ENCODE data around the gene IARS1. TPM values are rescaled to one million over a fixed set of nuclear protein-coding genes. Genes with fewer than 3 reads are reported as not detected.

Gene IARS1
- total RNA-seq, 2 experiments from 2014 or later = 330 to 352 TPM

DNA sequence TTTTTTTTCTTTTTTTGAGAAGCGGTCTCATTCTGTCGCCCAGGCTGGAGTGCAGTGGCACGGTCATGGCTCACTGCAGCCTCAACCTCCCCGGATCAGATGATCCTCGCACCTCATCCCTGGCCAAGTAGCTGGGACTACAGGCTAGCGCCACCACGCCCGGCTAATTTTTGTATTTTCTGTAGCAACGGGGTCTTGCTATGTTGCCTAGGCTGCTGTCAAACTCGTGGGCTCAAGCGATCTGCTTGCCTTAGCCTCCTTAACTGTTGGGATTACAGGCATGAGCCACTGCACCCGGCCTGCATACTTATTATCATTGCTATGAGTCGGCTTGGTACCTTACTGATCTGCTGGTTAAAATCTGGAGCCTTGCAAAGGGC lies 790 bp upstream of the IARS1 start:
- TF ChIP-seq, protein P1, sequence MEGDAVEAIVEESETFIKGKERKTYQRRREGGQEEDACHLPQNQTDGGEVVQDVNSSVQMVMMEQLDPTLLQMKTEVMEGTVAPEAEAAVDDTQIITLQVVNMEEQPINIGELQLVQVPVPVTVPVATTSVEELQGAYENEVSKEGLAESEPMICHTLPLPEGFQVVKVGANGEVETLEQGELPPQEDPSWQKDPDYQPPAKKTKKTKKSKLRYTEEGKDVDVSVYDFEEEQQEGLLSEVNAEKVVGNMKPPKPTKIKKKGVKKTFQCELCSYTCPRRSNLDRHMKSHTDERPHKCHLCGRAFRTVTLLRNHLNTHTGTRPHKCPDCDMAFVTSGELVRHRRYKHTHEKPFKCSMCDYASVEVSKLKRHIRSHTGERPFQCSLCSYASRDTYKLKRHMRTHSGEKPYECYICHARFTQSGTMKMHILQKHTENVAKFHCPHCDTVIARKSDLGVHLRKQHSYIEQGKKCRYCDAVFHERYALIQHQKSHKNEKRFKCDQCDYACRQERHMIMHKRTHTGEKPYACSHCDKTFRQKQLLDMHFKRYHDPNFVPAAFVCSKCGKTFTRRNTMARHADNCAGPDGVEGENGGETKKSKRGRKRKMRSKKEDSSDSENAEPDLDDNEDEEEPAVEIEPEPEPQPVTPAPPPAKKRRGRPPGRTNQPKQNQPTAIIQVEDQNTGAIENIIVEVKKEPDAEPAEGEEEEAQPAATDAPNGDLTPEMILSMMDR (conservative IDR thresholded peaks at IDR 0.05; ENCODE audit: low read length) = no peak
- TF ChIP-seq EZH2phosphoT487 (IDR thresholded peaks at IDR 0.05; ENCODE audit: borderline replicate concordance, low read depth, low read length) = no peak
- Histone ChIP-seq H3K36me3 (ENCODE audit: insufficient read depth, low read length) (peaks cover 68% of the 10 kb centered on the region), H3K4me1 (ENCODE audit: insufficient read depth, low read length, poor library complexity, severe bottlenecking) (peaks cover 69% of the 10 kb centered on the region), H3K4me3 (ENCODE audit: low read depth, low read length, poor library complexity, severe bottlenecking) (peak overlapping the region; percentile 91), H3K27ac (ENCODE audit: low read depth, low read length, poor library complexity, severe bottlenecking) (peak overlapping the region; percentile 92), H3K9me2 (ENCODE audit: insufficient read depth, low read length) (no peaks in the 10 kb centered on the region), H4K20me1 (ENCODE audit: insufficient read depth, low read length) (peaks cover 32% of the 10 kb centered on the region), H3K79me2 (ENCODE audit: insufficient read depth, low read depth, low read length) (peaks cover 80% of the 10 kb centered on the region), H2AFZ (ENCODE audit: low read length) (peak overlapping the region; percentile 54; the same call in 1 of the 2 replicates), H3K9me3 (ENCODE audit: low read length) (no peaks in the 10 kb centered on the region; the same call in 1 of the 2 replicates), H3K4me2 (ENCODE audit: low read length) (peak overlapping the region; percentile 92)
- CTCF ChIA-PET (ENCODE audit: unreplicated experiment) = interaction anchor here (0.6 kb wide), 1 partner anchor 40 kb away, joined by 3 read pairs; no protein-coding TSS in a partner anchor
- intact Hi-C loops (cut with micrococcal nuclease; ENCODE audit: unreplicated experiment) = no loop called here
- POLR2A ChIA-PET = interaction anchor here (1.5 kb wide), 1 partner anchor 13 kb away, joined by 4 read pairs; no protein-coding TSS in a partner anchor
- DNase-seq (ENCODE audit: low spot score) = peak; percentile 52
- no TSS peak for BruUV-seq (replicated peaks)

DNA sequence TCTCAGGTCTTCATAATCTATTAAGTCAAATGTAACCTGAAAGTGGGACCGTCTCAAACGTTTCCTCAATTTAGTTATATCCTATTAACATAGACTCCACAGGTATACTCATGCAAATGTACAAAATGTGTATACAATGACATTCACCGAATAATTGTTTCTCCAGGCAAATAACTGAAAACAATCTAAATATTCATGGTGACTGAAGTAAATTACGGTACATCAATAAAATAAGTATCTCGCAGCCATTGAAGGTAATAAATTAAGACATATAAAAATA lies 482 bp downstream of the IARS1 start:
- Histone ChIP-seq H3K79me2 (ENCODE audit: insufficient read depth, low read depth, low read length) (peaks cover 84% of the 10 kb centered on the region), H2AFZ (ENCODE audit: low read length) (peak overlapping the region; percentile 64), H3K4me2 (ENCODE audit: low read length) (peak overlapping the region; percentile 90), H3K27ac (ENCODE audit: low read depth, low read length, poor library complexity, severe bottlenecking) (peak overlapping the region; percentile 92), H3K36me3 (ENCODE audit: insufficient read depth, low read length) (peaks cover 69% of the 10 kb centered on the region), H3K4me1 (ENCODE audit: insufficient read depth, low read length, poor library complexity, severe bottlenecking) (peaks cover 57% of the 10 kb centered on the region), H3K9me2 (ENCODE audit: insufficient read depth, low read length) (no peaks in the 10 kb centered on the region), H3K4me3 (ENCODE audit: low read depth, low read length, poor library complexity, severe bottlenecking) (peak overlapping the region; percentile 91), H4K20me1 (ENCODE audit: insufficient read depth, low read length) (peaks cover 40% of the 10 kb centered on the region), H3K9me3 (ENCODE audit: low read length) (no peaks in the 10 kb centered on the region; the same call in 1 of the 2 replicates)
- DNase-seq (ENCODE audit: low spot score) = peak; percentile 17
- ChIA-PET POLR2A (no interaction called here), CTCF (ENCODE audit: unreplicated experiment) (no interaction called here)
- BruUV-seq (replicated peaks) = TSS peak; percentile 77
- intact Hi-C loops (cut with micrococcal nuclease; ENCODE audit: unreplicated experiment) = loop anchor here (1.0 to 2.0 kb wide), 2 partner anchors 32 to 472 kb away; partner anchors contain the start of genes BICD2, CENPP and NOL8
- TF ChIP-seq, protein P1 (conservative IDR thresholded peaks at IDR 0.05; ENCODE audit: low read length) = no peak
- TF ChIP-seq EZH2phosphoT487 (IDR thresholded peaks at IDR 0.05; ENCODE audit: borderline replicate concordance, low read depth, low read length) = no peak

GRCh38 chr9:92292338-92293074 lies 991 bp downstream of the IARS1 start:
- H3K9me2 ChIP-seq (ENCODE audit: insufficient read depth, low read length) = no peaks in the 10 kb centered on the region
- H3K9me3 ChIP-seq (ENCODE audit: low read length) = no peaks in the 10 kb centered on the region; the same call in 1 of the 2 replicates
- peak; percentile 17 for DNase-seq (ENCODE audit: low spot score)
- peaks cover 84% of the 10 kb centered on the region for H3K79me2 ChIP-seq (ENCODE audit: insufficient read depth, low read depth, low read length)
- ChIA-PET POLR2A (interaction anchor here (1.1 to 1.9 kb wide), 4 partner anchors 14 to 38 kb away, joined by 3 to 12 read pairs (median 6); no protein-coding TSS in a partner anchor), CTCF (ENCODE audit: unreplicated experiment) (no interaction called here)
- no peak for TF ChIP-seq EZH2phosphoT487 (IDR thresholded peaks at IDR 0.05; ENCODE audit: borderline replicate concordance, low read depth, low read length)
- TF ChIP-seq, protein P1 (conservative IDR thresholded peaks at IDR 0.05; ENCODE audit: low read length) = no peak
- H3K4me2 ChIP-seq (ENCODE audit: low read length) = peak overlapping the region; percentile 90
- no TSS peak for BruUV-seq (replicated peaks)
- H4K20me1 ChIP-seq (ENCODE audit: insufficient read depth, low read length) = peaks cover 45% of the 10 kb centered on the region
- H2AFZ ChIP-seq (ENCODE audit: low read length) = no peak overlapping the region; the same call in 1 of the 2 replicates
- H3K4me1 ChIP-seq (ENCODE audit: insufficient read depth, low read length, poor library complexity, severe bottlenecking) = peaks cover 51% of the 10 kb centered on the region
- H3K4me3 ChIP-seq (ENCODE audit: low read depth, low read length, poor library complexity, severe bottlenecking) = peak overlapping the region; percentile 91
- intact Hi-C loops (cut with micrococcal nuclease; ENCODE audit: unreplicated experiment) = loop anchor here (1.0 to 2.0 kb wide), 2 partner anchors 33 to 472 kb away; partner anchors contain the start of genes BICD2, CENPP and NOL8
- H3K27ac ChIP-seq (ENCODE audit: low read depth, low read length, poor library complexity, severe bottlenecking) = peak overlapping the region; percentile 92
- H3K36me3 ChIP-seq (ENCODE audit: insufficient read depth, low read length) = peaks cover 69% of the 10 kb centered on the region

Data from OCI-LY7 (cell line).